Stimulated activated CD4-positive, alpha-beta T cell treated with anti-CD3 and anti-CD28 coated beads, Interleukin-2, amount 100 ng/mL, for 48 hours (primary cell): ENCODE results near the gene PLA2G4A.

Experiments used
- DNase-seq, 2 donors: peaks; one replicate each; pipeline ENCODE4 v3.0.0-alpha.2; 2020

PLA2G4A gene

GRCh38 chr1:186828611-186829454 is at the start of gene PLA2G4A:
Gene PLA2G4A (plus strand): TSS chr1:186828949. CDS start chr1:186854355, 25,406 bp downstream.
- DNase-seq, result no peak

GRCh38 chr1:186780076-186780475 is 48.7 kb upstream of the PLA2G4A start:
- DNase-seq, result no peak

GRCh38 chr1:186781730-186782129 is 47.0 kb upstream of the PLA2G4A start:
- DNase-seq, result no peak

- DNase-seq, result no peak
These were observed 46.0 kb upstream of the PLA2G4A start for GRCh38 chr1:186782791-186783190.

- DNase-seq, result no peak
These were observed 45.6 kb upstream of the PLA2G4A start for GRCh38 chr1:186783193-186783592.

- no peak for DNase-seq
These were observed 43.2 kb upstream of the PLA2G4A start for GRCh38 chr1:186785503-186785902.

GRCh38 chr1:186790101-186790500 is 38.6 kb upstream of the PLA2G4A start:
- DNase-seq, result no peak

GRCh38 chr1:186792870-186793581 is 35.7 kb upstream of the PLA2G4A start:
- DNase-seq, result no peak

- DNase-seq, result no peak
These were observed 35.2 kb upstream of the PLA2G4A start for GRCh38 chr1:186793582-186793927.

- no peak for DNase-seq
These were observed 29.6 kb upstream of the PLA2G4A start for GRCh38 chr1:186798960-186799688.

- no peak for DNase-seq
These were observed 29.1 kb upstream of the PLA2G4A start for GRCh38 chr1:186799689-186800054.

GRCh38 chr1:186802388-186802787 is 26.4 kb upstream of the PLA2G4A start:
- DNase-seq, result no peak

- no peak for DNase-seq
These were observed 24.1 kb upstream of the PLA2G4A start for GRCh38 chr1:186804679-186805078.

- DNase-seq, result no peak
These were observed 22.3 kb upstream of the PLA2G4A start for GRCh38 chr1:186806477-186806876.

GRCh38 chr1:186807163-186807562 is 21.6 kb upstream of the PLA2G4A start:
- DNase-seq, result no peak

- no peak for DNase-seq
These were observed 16.9 kb upstream of the PLA2G4A start for GRCh38 chr1:186811892-186812291.

GRCh38 chr1:186812570-186812969 is 16.2 kb upstream of the PLA2G4A start:
- DNase-seq, result no peak

- no peak for DNase-seq
These were observed 15.3 kb upstream of the PLA2G4A start for GRCh38 chr1:186813420-186813819.

- DNase-seq, result no peak
These were observed 9.6 kb upstream of the PLA2G4A start for GRCh38 chr1:186819126-186819525.

- no peak for DNase-seq
These were observed 9.2 kb upstream of the PLA2G4A start for GRCh38 chr1:186819563-186819962.

- DNase-seq, result no peak
These were observed 1.2 kb downstream of the PLA2G4A start for GRCh38 chr1:186829686-186830587.

- DNase-seq, result no peak
These were observed 2.4 kb downstream of the PLA2G4A start for GRCh38 chr1:186831168-186831567.
